HG03439 (cell line): ENCODE measurements around the gene C6orf47.
"Not testable (repeated sequence)": the region's sequence is repeated elsewhere in the genome, so short reads cannot be mapped to it uniquely, and the experiment has no call there.

ENCODE experiments used
- ATAC-seq: cut with Tn5 transposase; IDR thresholded peaks from one replicate; pipeline ENCODE4 v1.9.1; 2021; ENCODE audit warnings: mild to moderate bottlenecking, moderate library complexity; ENCODE audit not compliant: unreplicated experiment

Gene C6orf47, protein sequence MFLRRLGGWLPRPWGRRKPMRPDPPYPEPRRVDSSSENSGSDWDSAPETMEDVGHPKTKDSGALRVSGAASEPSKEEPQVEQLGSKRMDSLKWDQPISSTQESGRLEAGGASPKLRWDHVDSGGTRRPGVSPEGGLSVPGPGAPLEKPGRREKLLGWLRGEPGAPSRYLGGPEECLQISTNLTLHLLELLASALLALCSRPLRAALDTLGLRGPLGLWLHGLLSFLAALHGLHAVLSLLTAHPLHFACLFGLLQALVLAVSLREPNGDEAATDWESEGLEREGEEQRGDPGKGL

DNA sequence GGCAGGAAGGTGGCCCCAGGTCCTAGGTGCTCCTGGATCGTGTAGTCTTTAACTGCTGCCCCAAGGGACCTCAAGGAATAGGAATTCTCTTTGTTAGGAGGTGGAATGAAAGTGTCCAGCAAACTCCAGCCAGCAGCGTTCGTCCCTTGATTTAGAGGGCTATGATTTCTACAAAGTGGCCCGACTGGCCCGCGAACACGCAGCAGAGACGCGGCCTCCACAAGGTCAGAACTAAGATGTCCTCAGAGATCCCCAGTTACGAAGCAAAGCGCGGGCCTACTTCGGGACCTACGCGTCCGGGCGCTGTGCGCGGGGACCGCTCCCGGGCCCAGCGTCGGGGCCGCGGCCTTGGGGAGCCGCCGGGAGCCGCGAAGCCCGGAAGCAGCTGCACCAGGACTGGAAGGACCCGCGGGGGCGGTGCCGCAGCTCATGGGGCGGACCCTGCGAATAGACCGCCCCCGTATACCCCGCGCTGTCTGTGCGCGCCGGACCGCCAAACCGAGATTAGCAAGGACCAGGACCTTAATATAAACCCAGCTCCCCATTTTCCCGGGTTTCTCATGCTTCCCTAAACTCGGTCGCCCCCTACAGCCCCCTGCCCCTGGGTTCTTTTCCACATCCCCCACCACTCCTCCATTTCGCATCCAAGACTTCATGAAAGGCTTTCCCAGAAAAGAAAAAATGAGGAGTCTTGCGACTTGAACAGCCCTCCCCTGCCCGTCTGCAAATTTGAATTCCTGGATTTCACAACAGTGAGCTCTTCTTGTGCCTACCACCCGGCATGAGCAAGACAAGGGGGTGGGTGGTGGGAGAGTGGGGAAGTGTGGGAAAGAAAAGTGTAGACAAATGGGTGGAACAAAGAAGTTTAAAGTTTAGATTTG is at the start of gene C6orf47:
Gene C6orf47 (minus strand): TSS at position 398 of the 881 bp plus-strand sequence. CDS start 831 bp downstream, outside the sequence.
- peak; percentile 37 for ATAC-seq

DNA sequence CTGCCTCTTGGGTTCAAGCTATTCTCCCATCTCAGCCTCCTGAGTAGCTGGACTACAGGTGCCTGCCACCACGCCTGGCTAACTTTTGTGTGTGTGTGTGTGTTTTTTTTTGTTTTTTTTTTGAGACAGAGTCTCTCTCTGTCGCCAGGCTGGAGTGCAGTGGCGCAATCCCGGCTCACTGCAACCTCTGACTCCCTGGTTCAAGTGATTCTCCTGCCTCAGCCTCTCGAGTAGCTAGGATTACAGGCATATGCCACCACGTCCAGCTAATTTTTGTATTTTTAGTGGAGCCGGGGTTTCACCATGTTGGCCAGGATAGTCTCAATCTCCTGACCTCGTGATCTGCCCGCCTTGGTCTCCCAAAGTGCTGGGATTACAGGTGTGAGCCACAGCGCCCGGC is 48.6 kb upstream of the C6orf47 start:
- ATAC-seq, result not testable (repeated sequence)

DNA sequence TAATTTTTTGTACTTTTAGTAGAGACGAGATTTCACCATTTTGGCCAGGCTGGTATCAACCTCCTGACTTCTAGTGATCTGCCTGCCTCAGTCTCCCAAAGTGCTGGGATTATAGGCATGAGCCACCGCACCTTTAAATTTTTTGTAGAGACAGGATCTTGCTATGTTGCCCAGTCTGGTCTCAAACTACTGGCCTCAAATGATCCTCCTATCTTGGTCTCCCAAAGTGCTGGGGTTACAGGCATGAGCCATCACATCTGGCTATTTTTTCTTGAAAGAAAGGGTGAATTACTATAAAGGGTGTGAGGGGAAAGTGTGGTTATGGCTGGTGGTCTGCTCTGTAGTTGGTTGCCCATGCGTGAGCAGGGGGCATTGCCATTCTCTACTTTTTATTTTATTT is 47.6 kb upstream of the C6orf47 start:
- no peak for ATAC-seq

DNA sequence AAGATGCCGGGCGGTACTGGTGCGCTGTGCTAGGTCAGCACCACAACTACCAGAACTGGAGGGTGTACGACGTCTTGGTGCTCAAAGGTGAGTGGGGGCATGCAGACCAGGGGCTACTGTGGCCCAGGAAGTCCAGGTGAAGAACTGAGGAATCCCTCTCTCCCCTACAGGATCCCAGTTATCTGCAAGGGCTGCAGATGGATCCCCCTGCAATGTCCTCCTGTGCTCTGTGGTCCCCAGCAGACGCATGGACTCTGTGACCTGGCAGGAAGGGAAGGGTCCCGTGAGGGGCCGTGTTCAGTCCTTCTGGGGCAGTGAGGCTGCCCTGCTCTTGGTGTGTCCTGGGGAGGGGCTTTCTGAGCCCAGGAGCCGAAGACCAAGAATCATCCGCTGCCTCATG is 47.1 kb upstream of the C6orf47 start:
- no peak for ATAC-seq

DNA sequence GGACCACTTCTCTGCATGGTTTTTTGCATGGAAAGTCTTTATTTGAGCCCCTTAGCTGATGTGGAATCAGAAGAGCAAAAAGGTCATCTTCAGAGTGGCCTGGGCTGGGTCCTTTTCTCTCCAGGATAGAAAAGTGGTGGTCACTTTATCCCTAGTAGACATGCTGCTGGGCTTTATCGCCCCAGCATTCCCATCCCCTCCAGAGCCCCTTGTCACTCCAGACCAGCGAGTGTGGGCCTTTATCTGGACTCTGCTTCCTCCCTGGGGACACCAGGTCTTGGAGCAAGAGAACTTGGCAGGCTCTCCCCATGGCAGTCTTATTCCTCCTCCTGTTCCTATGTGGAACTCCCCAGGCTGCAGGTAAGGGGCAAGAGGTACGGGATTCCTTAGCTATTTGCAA is 46.0 kb upstream of the C6orf47 start, which contains the start of gene LY6G6F:
Gene LY6G6F (plus strand): TSS at position 268 of the 400 bp plus-strand sequence. CDS start 41 bp downstream, at position 309.
- no peak for ATAC-seq

DNA sequence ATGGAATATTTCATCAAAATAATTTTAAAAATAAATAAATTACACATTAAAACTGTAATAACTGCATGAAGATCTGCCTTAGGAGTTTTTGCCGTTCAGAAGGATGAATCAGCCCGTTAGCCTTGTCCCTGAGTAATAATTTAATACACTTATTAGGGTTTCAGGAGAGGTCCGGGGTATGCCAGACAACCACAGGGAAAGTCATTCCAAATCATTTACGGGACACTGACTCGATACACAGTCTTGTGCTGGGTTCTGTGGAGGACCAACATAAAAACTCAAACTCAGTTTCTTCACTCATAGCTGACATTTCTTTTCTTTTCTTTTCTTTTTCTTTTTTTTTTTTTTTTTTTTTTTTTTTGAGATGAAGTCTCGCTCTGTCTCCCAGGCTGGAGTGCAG is 45.4 kb upstream of the C6orf47 start:
- ATAC-seq, result no peak

DNA sequence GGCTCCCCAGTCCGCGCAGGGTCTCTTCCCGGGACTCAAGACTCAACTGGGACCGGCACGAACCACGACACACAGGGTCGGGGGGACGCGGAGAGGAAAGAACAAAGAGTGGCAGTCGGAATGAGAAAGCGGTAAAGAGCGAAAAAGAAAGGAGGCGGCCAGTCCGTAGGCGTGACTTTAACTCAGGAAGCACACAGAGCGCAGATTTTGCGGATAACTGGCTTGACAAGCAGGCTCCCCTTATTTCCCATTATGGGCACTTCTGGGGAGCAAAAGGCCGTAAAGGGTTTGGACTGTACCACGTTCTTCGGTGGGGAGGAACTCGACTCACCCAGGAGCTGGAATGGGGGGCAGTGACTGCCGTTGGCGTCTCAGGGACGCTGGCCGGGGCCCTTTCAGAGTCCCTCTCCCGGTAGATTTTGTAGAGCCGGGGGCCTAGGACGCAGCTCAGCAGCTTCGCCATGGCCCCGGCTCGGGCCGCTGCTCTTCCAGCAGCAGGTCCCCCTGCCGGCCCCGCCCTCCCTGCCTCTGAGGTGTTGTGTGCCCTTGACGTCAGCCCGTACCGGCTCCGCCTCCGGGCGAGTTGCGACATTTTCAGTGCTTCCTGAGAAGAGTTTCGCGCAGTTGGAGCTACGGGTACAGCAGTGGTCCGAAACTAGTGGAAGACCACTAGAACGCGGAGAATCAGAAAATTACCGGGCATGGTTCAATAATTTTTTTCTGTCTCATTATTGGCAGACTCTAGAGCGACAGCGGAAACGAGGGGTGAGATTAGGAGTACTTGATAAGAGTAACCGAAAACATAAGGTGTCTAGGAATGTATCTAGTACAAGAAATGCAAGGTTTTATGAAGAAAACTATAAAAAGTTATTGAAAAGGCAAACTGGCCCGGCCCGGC is 42.5 kb upstream of the C6orf47 start, which contains the start of gene ABHD16A:
Gene ABHD16A (minus strand): TSS at position 506 of the 898 bp plus-strand sequence. CDS start 43 bp downstream, at position 463.
- ATAC-seq, result peak; percentile 79

DNA sequence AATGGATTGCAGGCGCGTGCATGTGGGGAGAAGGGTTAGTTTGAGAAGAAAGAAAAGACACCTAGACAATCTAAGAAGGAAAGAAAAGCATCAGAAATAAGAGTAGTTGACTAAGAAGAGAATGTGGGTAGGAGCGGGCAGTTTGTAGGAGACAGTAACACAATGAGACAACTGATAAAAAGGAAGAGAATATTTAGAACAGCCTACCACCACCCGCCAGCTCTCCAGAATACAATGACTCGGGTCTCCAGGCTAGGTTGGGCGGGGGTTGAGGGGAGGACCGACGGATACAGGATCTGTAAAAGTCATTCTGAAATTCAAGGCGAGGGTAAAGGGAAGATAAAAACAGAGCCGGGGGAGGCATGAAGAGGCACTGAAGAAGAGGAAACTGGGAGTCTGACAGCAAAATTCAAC is 41.8 kb upstream of the C6orf47 start:
- ATAC-seq, result no peak

DNA sequence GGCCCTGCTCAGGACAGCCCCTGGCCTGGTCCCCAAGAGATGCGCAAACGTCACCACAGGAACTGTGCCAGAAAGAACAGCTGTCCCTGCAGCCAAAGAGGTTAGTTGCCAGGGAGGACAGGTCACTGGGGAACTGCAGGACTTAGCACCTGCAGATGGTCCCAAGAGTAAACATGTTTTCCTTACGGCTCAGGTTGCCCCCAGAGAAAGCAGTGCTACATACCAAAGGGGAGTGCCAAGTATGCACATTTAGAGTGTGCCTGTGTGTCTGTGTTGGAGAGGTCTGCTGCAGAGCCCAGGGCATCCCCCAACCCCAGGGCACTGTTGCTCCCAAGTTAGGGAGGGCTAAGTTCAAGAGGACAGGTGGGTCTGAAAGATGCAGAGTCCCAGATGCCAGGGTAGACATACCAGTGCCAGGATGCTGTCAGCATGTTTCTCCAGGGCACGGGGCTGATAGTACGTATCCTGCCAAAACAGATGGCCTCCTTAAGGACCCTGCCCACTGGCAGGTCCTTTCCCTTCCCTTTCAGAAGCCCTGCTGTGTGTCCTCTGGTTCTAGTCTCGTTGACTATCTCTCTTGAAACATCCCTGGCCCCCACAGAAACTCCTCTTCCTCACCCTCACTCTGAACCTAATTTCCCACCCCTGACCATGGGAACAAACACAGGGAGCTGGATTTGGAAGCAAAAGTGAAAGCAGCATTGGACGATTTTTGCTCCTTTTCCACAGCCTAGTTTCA is 41.3 kb upstream of the C6orf47 start:
- no peak for ATAC-seq

DNA sequence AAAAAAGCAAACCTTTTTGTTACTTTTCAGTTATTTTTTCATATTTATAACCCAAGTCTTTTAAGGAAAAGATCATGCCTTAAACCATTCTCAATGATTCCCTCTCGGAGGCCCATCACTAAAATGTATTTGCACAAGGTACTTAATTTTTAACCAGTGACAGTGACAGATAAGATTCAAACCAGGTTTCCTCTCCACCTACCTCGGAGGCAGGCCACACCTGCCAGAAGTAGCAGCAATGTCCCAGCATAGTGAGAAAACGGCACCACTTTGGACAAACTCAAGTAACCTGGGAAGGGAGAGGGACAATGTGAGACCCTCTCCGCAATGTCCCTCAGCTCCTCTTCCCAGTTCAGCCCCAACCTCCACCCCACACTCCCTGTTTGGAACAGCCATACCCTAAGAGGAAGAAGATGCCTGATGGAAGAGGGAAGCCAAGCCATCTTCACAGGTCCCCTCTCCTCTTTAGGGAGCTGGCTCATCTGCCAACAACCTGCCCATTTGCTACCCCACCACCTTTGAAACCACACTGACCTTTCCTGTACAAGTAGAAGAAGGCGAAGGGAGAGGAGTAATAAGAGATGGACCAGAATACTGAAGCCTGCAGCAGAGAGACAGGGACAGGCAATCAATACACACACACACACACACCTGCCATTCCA is 40.3 kb upstream of the C6orf47 start:
- no peak for ATAC-seq

DNA sequence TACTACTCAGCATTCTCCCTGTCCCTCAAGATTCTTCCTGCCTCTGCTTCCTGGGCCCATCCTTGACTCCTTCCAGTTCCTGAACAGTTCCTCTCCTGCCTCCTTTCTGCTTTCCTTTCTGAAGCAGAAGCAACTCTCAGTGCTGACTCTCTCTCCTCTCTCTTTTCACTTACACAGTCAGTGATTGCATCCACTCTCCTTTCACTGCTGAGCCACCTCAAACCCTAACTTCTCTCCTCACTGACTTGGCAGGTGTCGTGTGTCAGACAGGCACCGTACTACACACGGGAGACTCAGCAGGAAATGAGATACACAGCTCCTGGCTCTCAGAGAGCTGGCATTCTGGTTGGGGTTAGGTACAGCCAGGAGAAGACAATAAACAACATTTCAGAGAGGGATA is 37.0 kb upstream of the C6orf47 start:
- ATAC-seq, result no peak

DNA sequence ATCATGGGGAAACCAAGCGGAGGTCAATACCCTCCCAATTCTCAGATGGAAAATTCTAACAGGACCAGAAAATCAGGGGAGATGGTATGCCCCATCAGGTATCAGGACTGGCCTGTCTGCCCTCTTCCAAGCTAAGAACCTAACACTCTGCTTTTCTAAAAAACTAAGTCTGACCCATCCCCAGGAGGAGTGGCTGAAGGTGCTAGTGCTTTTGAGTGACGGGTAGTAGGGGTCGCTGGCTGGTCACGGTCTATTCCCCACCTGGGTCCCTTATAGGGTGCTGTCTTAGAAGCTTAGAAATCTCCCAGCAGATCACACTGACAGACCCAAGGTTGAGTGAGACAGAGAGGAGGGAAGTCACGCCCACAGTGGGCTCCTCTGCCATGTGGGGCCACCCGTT is 33.0 kb upstream of the C6orf47 start:
- ATAC-seq, result no peak

DNA sequence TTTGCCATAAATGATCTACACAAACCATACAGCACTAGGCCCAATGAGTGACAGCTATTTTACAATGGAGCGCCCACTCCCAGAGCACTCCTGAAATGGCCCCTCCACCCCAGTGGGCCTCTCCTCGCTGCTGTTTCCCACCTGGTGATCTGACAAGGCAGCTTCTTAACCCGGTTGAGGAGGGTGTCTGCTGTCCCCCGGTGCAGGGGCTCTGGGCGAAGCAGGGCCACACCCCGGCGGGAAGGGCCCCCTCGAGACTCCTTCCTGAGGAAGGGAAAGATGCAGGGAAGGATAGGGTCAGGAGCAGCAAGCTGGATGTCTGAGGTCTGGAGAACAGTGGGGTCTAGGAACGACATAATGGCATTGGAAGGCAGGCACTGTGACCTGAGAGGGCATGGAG is 32.3 kb upstream of the C6orf47 start:
- ATAC-seq, result no peak

DNA sequence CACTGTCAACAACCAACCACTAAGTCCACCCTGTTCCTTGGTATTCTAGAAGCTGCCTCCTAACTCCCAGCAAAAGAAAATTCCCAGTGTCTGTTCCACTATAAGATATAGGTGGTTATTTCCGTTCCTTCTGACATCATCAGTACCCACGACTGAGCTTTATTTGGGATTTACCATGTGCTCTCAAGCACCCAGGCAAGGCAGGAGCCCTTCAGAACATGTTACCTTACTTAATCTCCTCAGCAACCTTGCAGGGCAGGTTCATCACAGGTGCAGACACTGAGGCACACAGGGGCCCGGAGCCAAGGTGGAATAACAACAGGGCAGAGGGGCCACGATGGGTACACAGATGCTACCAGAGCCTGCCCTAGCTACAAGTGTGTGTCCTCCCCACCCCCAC is 31.8 kb upstream of the C6orf47 start:
- no peak for ATAC-seq

DNA sequence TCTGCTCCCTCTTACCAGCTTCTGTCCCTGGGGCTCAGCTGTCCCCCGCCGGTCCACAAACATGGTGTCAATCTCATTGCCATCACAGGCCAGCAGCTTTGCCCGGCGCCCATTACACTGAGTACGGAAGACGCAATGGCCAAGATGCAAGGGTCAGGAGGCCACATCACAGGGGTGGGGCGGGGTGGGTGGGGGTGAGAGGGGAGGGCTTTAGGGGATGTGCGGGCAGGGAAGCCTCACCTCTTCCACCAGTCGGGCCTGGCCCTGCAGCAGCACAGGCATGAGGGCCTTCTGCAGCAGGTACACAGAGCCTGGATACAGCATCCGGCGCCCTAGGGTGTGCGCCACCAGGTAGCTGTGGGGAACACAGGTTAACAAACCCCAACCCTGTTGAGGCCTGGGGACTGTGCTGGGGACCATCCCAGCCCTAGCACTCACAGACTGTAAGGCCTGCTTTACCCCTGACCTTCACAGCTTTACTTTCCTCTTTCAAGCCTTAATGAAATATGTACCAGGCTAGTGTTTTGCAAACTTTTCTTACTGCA is 31.1 kb upstream of the C6orf47 start:
- ATAC-seq, result no peak

DNA sequence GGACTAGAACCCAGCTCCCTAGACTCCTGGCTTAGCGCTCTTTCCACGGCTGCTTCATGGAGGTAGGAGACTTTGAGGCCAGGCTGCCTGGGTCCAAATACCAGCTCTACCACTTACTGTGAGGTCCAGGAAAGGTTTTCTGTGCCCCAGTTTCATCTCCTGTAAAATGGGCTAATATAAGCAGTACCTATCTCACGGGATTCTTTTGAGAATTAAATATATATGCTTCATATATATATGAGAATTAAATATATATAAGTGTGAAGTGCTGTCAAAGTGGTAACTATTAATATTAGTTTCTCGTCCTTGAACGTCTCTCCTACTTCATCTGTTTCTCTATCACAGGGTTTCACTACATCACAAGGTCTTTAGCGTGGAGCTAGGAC is 30.5 kb upstream of the C6orf47 start:
- ATAC-seq, result no peak

DNA sequence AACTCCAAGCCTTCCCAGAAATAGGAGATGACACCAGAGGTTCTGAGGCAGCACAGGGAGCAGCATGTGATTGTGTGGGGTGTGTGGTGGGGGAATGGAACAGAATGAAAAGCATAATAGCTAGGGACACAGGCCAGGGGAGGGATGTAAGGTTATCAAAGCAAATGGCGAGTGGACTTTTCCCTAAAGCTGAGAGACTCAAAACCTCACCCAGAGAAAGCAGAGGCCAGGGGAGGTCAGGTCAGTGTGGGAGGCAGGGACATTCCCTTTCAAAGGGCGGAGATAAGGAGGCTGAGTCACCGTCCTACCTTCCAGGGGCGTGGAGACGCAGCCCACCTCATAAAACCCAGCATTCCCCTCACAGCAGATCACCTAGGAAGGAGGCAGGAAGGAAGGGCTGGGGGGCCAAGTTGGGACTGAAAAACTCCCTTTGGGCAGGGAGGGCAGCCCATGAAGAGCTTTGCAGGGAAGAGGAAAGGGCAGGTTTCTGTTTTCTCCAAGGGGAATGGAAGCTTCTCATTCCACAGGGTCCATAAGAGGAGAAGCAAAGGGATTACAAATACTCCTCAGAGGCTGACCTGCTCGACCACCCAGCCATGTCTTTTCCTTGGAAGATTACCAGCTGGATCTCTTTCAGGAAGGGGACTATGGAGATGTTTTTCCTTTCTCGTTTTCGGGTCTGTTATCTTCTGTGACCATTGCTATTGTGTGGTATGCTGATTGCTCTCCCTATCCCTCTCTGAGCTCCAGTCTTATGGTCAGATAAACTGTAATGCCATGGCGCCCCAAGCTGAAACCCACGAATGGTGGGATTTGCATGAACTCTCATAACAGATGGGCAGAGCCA is 29.9 kb upstream of the C6orf47 start:
- ATAC-seq, result no peak
